Left ventricle myocardium inferior (tissue), 1 donor: ENCODE data around the gene MYO10. TPM values are rescaled to one million over a fixed set of nuclear protein-coding genes. Genes with fewer than 3 reads are reported as not detected.
"Not testable (repeated sequence)": the region's sequence is repeated elsewhere in the genome, so short reads cannot be mapped to it uniquely, and the experiment has no call there.

Experiments used
- DNase-seq: peaks from one replicate; pipeline ENCODE4 v3.0.0-alpha.2; 2020
- H3K27ac ChIP-seq: fragments of 200-600 bp; replicated peaks from 2 replicates; pipeline ENCODE4 v1.8.0; 2021
- H3K27me3 ChIP-seq: fragments of 200-600 bp; 2 replicates; pipeline ENCODE4 v1.8.0; 2021; ENCODE audit warnings: low read depth
- H3K36me3 ChIP-seq: fragments of 200-600 bp; 2 replicates; pipeline ENCODE4 v1.8.0; 2021
- H3K4me1 ChIP-seq: fragments of 200-600 bp; 2 replicates; pipeline ENCODE4 v1.8.0; 2021
- H3K4me3 ChIP-seq: fragments of 200-600 bp; 2 replicates; pipeline ENCODE4 v1.8.0; 2021; ENCODE audit warnings: mild to moderate bottlenecking, moderate library complexity
- H3K9me3 ChIP-seq: fragments of 200-600 bp; replicated peaks from 2 replicates; pipeline ENCODE4 v1.8.0; 2021
- intact Hi-C: fragments of 100-400 bp; cut with micrococcal nuclease; formaldehyde crosslinking; loops from one replicate; pipeline ENCODE4 v1.11.0; 2022
- long read RNA-seq: library from polyadenylated mRNA; unstranded; transcript quantifications from one replicate; pipeline ENCODE4 v2.0.0, GENCODE V29; 2021
- total RNA-seq: library from RNA; stranded (reverse); fragmentation: NEBNext Ultra II Directional; extraction: Animal tissue kit (Norgen Biotek cat#: 25700); gene quantifications from one replicate; pipeline ENCODE4 v1.2.1, GENCODE V29; 2021
- TF ChIP-seq, protein P1 (sequence below): fragments of 200-600 bp; IDR thresholded peaks from 2 replicates; pipeline ENCODE4 v1.8.0; 2021; ENCODE audit warnings: antibody characterized with exemption, mild to moderate bottlenecking, borderline replicate concordance
- donor health status: DM: no; HTN: yes; CAD: no; lungs with severe emphysema.

MYO10 gene
- 5.0 TPM for total RNA-seq
- long read RNA-seq, partial matches to known transcripts, result 3 of 3 reads
- long read RNA-seq, other reads (novel, unspliced or antisense), result 0 of 3 reads

DNA sequence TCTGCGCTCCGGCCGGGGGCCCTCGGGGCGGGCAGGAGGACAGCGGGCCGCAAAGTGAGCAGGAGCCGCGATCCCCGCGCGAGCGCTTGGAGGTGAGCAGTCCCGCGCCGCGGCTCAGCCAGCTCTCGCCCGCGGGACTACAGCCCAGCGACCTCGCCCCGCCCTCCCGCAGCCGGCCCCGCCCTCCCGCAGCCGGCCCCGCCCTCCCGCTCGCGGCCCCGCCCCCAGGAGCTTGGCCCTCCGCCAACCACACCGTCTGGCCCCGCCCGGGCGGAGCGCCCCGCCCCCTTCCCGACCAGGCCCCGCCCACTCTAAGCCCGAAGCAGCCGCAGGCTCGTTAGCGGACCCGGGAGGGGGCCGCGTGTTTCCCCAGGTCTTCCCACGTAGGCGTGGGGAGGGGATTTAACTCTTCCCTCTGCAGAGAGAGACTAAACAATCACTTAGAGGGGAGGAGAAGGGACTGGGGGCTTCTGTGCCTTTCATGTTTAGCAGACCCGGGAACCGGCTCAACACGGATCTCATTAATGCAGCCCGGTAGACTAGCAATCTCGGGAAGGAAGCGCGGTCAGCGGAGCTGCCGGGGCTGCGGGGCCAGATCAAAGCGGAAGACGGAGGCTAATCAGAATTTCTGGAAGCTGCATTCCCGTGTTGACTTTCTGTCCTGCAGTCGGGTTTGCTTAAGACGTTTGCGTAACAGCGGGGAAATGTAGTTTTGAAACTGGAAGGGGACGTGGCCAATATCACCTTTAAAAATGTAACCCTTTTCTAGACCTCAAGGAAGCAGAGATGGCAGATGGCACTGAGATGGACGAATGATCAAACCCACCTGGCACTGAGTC, at the start of gene MYO10:
Gene MYO10, minus strand, starts transcription at position 139 of the 839 bp plus-strand sequence. CDS start 480 bp downstream, outside the sequence.
- intact Hi-C loops, result loop anchor here (10.0 kb wide), 1 partner anchor 198 kb away; no protein-coding TSS in a partner anchor
- Histone ChIP-seq H3K27ac (peak within 1 kb of the TSS; percentile 79), H3K27me3 (peaks cover 69% of the 10 kb centered on the region), H3K9me3 (no peaks in the 10 kb centered on the region), H3K4me1 (peaks cover 36% of the 10 kb centered on the region), H3K36me3 (no peaks in the 10 kb centered on the region), H3K4me3 (peak within 1 kb of the TSS; percentile 76)
- peak; percentile 80 for DNase-seq
- TF ChIP-seq, protein P1, sequence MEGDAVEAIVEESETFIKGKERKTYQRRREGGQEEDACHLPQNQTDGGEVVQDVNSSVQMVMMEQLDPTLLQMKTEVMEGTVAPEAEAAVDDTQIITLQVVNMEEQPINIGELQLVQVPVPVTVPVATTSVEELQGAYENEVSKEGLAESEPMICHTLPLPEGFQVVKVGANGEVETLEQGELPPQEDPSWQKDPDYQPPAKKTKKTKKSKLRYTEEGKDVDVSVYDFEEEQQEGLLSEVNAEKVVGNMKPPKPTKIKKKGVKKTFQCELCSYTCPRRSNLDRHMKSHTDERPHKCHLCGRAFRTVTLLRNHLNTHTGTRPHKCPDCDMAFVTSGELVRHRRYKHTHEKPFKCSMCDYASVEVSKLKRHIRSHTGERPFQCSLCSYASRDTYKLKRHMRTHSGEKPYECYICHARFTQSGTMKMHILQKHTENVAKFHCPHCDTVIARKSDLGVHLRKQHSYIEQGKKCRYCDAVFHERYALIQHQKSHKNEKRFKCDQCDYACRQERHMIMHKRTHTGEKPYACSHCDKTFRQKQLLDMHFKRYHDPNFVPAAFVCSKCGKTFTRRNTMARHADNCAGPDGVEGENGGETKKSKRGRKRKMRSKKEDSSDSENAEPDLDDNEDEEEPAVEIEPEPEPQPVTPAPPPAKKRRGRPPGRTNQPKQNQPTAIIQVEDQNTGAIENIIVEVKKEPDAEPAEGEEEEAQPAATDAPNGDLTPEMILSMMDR, result no peak

DNA sequence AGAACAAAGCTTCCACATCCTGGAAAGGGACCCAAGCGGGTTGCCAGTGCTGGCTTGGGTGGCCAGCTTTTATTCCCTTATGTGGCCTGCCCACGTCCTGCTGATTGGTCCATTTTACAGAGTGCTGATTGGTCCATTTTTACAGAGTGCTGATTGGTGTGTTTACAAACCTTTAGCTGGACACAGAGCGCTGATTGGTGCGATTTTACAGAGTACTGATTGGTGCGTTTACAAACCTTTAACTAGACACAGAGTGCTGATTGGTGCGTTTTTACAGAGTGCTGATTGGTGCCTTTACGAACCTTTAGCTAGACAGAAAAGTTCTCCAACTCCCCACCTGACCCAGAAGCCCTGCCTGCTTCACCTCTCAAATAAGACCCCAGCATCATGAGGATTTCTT, 49.2 kb upstream of the MYO10 start:
- DNase-seq, H3K4me1 ChIP-seq, intact Hi-C loops: not testable (repeated sequence)

DNA sequence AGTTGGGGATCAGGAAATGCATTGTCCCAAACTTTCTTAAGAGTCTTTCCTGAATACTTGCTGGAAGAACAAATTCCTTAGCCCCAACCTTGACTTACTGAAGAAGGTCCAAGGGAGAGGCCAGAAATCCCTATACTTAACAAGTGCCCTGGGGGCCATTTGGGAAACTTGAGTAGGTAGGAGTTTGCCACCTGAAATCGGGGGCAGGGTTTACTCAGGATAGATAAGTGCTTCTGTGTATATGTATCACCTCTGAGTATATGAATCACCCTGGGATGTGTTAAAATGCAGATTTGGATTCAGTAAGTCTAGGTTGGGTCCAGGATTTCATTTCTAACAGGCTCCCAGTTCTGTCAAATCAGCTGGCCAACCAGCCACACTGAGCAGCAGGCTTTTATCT, 47.9 kb upstream of the MYO10 start:
- H3K4me1 ChIP-seq, result no peaks in the 10 kb centered on the region
- no peak overlapping the region for H3K4me3 ChIP-seq
- no peaks in the 10 kb centered on the region for H3K9me3 ChIP-seq
- TF ChIP-seq, protein P1, result no peak
- H3K27ac ChIP-seq, result no peak overlapping the region
- intact Hi-C loops, result no loop called here
- no peaks in the 10 kb centered on the region for H3K27me3 ChIP-seq
- no peaks in the 10 kb centered on the region for H3K36me3 ChIP-seq
- DNase-seq, result no peak

More for the DNA sequence above, 49.2 kb upstream of the MYO10 start:
- H3K36me3 ChIP-seq, H3K9me3 ChIP-seq, H3K27ac ChIP-seq, H3K27me3 ChIP-seq, H3K4me3 ChIP-seq: not testable (repeated sequence)

DNA sequence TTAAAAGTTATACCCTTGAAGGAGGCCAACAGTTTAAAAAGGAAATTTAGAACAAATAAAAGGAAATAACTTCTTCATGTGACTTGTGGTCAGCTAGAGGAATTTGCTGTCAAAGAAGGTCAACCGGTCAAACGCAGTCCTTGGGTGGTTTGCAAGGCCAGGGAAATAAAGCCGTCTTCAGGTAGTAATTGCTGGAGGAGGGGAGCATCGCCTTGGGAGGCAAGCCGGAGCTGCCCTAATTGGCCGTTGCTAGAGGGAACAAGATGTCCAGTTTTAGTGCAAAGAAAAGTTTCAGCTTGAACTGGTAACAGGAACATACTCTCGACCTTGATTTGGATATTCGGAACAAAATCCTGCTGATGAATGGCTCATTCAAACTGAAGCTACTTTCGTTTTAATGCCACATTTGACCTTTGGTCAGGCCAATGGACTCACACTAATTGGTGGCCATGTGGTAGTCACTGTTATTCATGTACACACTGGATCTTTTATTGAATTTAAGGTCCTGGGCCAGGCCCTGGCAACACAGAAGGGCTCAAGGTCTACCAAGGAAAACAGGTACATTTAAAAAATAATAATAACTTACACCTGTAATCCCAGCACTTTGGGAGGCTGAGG, 47.0 kb upstream of the MYO10 start:
- Histone ChIP-seq H3K27me3 (no peaks in the 10 kb centered on the region), H3K9me3 (no peaks in the 10 kb centered on the region), H3K27ac (no peak overlapping the region), H3K4me3 (no peak overlapping the region), H3K4me1 (no peaks in the 10 kb centered on the region), H3K36me3 (no peaks in the 10 kb centered on the region)
- intact Hi-C loops, result no loop called here
- DNase-seq, result no peak
- TF ChIP-seq, protein P1, result no peak

DNA sequence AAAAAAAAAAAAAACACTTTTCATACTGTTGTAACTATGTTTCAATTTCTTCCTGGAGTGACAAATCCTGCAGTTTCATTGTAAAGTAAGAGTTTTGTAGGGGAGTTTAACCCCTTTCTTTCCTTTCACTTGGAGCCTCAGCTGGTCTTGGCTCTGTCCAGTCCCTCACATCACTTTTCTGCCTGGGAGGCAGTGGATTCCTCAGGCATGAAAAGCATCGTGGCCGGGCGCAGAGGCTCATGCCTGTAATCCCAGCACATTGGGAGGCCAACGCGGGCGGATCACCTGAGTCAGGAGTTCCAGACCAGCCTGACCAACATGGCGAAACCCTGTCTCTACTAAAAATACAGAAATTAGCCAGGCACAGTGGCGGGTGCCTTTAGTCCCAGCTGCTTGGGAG, 45.6 kb upstream of the MYO10 start:
- H3K27me3 ChIP-seq, result no peaks in the 10 kb centered on the region
- intact Hi-C loops, result no loop called here
- H3K4me3 ChIP-seq, result no peak overlapping the region
- H3K36me3 ChIP-seq, result no peaks in the 10 kb centered on the region
- DNase-seq, result no peak
- no peak overlapping the region for H3K27ac ChIP-seq
- TF ChIP-seq, protein P1, result no peak
- H3K4me1 ChIP-seq, result no peaks in the 10 kb centered on the region
- H3K9me3 ChIP-seq, result peaks cover 2% of the 10 kb centered on the region

DNA sequence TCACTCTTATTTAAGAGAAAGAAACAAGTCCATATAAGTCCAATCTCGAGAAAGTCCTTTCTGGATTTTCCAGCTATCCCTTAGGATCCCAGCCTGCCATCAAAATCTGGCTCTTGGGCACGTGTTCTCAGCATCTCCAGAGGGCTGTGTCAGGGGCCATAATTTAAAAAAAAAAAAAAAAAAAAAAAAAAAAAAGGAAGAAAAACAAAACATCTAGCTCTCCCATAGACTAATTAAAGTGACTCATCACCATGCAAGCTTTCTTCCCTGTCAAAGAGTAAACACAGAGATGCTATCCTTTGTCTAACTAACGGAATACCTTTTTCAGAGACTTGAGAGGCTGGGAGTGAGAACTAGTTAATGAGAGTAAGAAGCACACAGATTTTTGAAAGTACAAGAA, 44.9 kb upstream of the MYO10 start:
- no peak for DNase-seq
- intact Hi-C loops, result no loop called here
- TF ChIP-seq, protein P1, result no peak
- Histone ChIP-seq H3K9me3 (peaks cover 6% of the 10 kb centered on the region), H3K4me3 (no peak overlapping the region), H3K27me3 (no peaks in the 10 kb centered on the region), H3K36me3 (no peaks in the 10 kb centered on the region), H3K27ac (no peak overlapping the region), H3K4me1 (no peaks in the 10 kb centered on the region)
